Natural killer cell (primary cell): ENCODE measurements around the gene SPAG9. TPM values are rescaled to one million over a fixed set of nuclear protein-coding genes. Genes with fewer than 3 reads are reported as not detected.
"Not testable (repeated sequence)": the region's sequence is repeated elsewhere in the genome, so short reads cannot be mapped to it uniquely, and the experiment has no call there.

ENCODE experiments used
- ATAC-seq, 3 donors: fragments of 150-1000 bp in 2 of 3; fragments of 200-7000 bp in 1 of 3; cut with Tn5 transposase; 1 replicate in 1 of 3; 2 replicates in 2 of 3; pipeline ENCODE4 v1.10.0; 2021; ENCODE audit warnings: mild to moderate bottlenecking in 2 of 3, moderate library complexity in 2 of 3
- DNase-seq, 2 donors: peaks; one replicate each; pipeline versions ENCODE4 v3.0.0 to v3.0.0-alpha.2; 2013 to 2021; ENCODE audit warnings: mixed read lengths in 1 of 2
- H3K27ac ChIP-seq: one replicate; pipeline ENCODE4 v1.5.1; 2013; ENCODE audit warnings: mild to moderate bottlenecking, low read length
- H3K27me3 ChIP-seq: one replicate; pipeline ENCODE4 v1.6.1; 2013; ENCODE audit warnings: low read length; ENCODE audit not compliant: control insufficient read depth, insufficient read depth
- H3K36me3 ChIP-seq: one replicate; pipeline ENCODE4 v1.6.1; 2013; ENCODE audit warnings: low read length; ENCODE audit not compliant: control insufficient read depth, insufficient read depth
- H3K4me1 ChIP-seq: one replicate; pipeline ENCODE4 v1.6.1; 2013; ENCODE audit warnings: low read length; ENCODE audit not compliant: control insufficient read depth, insufficient read depth
- H3K4me3 ChIP-seq: one replicate; pipeline ENCODE4 v1.5.1; 2013; ENCODE audit warnings: low read length
- H3K9me3 ChIP-seq: one replicate; pipeline ENCODE4 v1.6.1; 2013; ENCODE audit warnings: low read length; ENCODE audit not compliant: control insufficient read depth, insufficient read depth
- H3K27ac Mint-ChIP-seq, 2 donors: one replicate each; pipeline ENCODE4 v1.8.0; 2022; ENCODE audit warnings: mild to moderate bottlenecking in 2 of 2, mixed read lengths in 2 of 2, moderate library complexity in 1 of 2
- H3K27me3 Mint-ChIP-seq, 2 donors: one replicate each; pipeline ENCODE4 v1.8.0; 2022; ENCODE audit warnings: low read depth in 2 of 2, mixed read lengths in 2 of 2
- H3K36me3 Mint-ChIP-seq: one replicate; pipeline ENCODE4 v1.8.0; 2022; ENCODE audit warnings: mixed read lengths
- H3K4me1 Mint-ChIP-seq, 2 donors: one replicate each; pipeline ENCODE4 v1.8.0; 2022; ENCODE audit warnings: mixed read lengths in 2 of 2
- H3K4me3 Mint-ChIP-seq: one replicate; pipeline ENCODE4 v1.8.0; 2022; ENCODE audit warnings: mild to moderate bottlenecking, moderate library complexity, mixed read lengths
- H3K9me3 Mint-ChIP-seq, 2 donors: one replicate each; pipeline ENCODE4 v1.8.0; 2022; ENCODE audit warnings: mixed read lengths in 2 of 2
- WGBS: methylation state at CpG from one replicate; pipeline ENCODE4 v1.1.7; 2013; ENCODE audit warnings: missing lambda C conversion rate; ENCODE audit not compliant: insufficient coverage; 5-methylcytosine and 5-hydroxymethylcytosine counted together
- intact Hi-C: fragments of 100-400 bp; cut with micrococcal nuclease; formaldehyde crosslinking; loops from one replicate; pipeline ENCODE4 v1.14.2; 2022
- total RNA-seq, 4 donors: library from RNA; stranded (reverse); fragments of 120-200 nt in 1 of 4; gene quantifications; one replicate each; pipeline versions ENCODE4 v1.2.3 to v1.2.4, GENCODE V29; 2013 to 2022
- TF ChIP-seq, protein P1 (sequence below): fragments of 200-600 bp; IDR thresholded peaks from one replicate; pipeline ENCODE4 v1.8.0; 2022; ENCODE audit warnings: antibody characterized with exemption

SPAG9 gene
- total RNA-seq, 3 donors from 2014 or later (not counting 1 experiment from before 2014, with no cell fraction given), result 78.1 to 91.7 (median 90.3) TPM

GRCh38 chr17:51115179-51115578 is 5.5 kb downstream of the SPAG9 start:
- peaks cover 18% of the 10 kb centered on the region for H3K4me1 ChIP-seq

DNA sequence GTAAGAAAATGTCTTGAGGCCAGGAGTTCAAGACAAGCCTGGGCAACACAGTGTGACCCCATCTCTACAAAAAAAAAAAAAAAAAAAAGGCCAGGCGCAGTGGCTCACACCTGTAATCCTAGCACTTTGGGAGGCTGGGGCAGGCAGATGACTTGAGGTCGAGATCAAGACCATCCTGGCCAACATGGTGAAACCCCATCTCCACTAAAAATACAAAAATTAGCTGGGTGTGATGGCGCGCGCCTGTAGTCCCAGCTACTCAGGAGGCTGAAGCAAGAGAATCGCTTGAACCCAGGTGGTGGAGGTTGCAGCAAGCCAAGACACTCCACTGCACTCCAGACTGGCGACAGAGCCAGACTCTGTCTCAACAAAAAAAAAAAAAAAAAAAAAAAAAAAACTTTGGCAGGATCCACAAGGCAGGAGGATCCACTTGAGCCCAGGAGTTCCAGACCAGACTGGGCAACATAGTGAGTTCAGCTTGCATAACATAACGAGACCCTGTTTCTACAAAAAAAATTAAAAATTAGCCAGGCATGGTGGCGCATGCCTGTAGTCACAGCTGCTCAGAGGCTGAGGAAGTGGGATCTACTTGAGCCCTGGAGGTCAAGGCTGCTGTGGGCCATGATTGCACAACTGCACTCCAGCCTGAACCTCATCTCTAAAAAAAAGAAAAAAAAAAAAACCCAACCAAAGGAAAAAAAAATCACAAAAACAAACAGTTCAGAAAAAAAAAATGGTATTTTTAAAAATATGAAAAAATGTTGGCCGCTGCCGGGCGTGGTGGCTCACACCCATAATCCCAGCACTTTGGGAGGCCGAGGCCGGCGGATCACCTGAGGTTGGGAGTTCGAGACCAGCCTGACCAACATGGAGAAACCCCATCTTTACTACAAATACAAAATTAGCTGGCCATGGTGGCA is 8.1 kb downstream of the SPAG9 start:
- H3K27me3 Mint-ChIP-seq, H3K4me3 Mint-ChIP-seq, H3K4me1 ChIP-seq, H3K27me3 ChIP-seq, H3K9me3 Mint-ChIP-seq, H3K27ac Mint-ChIP-seq, H3K36me3 Mint-ChIP-seq, H3K36me3 ChIP-seq, H3K4me3 ChIP-seq, H3K27ac ChIP-seq, DNase-seq, H3K9me3 ChIP-seq: not testable (repeated sequence)
- intact Hi-C loops, result loop anchor here (10.0 kb wide), 1 partner anchor 78 kb away; no protein-coding TSS in a partner anchor
- peaks cover 13 to 14% of the 10 kb centered on the region in 2 donors for H3K4me1 Mint-ChIP-seq
- WGBS, result 89% methylated on average over 15 of the region's 16 CpGs
- ATAC-seq, result peak in 1 of 3 donors; percentile 32

More at GRCh38 chr17:51115179-51115578, 5.5 kb downstream of the SPAG9 start:
- H3K4me1 Mint-ChIP-seq, result peaks cover 32 to 36% of the 10 kb centered on the region in 2 donors
- Histone ChIP-seq H3K4me3 (no peak overlapping the region), H3K27ac (no peak overlapping the region), H3K36me3 (no peaks in the 10 kb centered on the region), H3K27me3 (no peaks in the 10 kb centered on the region), H3K9me3 (no peaks in the 10 kb centered on the region)
- ATAC-seq (no peak), DNase-seq (no peak)
- H3K27me3 Mint-ChIP-seq, result no peaks in the 10 kb centered on the region
- no peak overlapping the region for H3K4me3 Mint-ChIP-seq
- WGBS, result 96% methylated on average over 4 of the region's 4 CpGs
- TF ChIP-seq, protein P1, sequence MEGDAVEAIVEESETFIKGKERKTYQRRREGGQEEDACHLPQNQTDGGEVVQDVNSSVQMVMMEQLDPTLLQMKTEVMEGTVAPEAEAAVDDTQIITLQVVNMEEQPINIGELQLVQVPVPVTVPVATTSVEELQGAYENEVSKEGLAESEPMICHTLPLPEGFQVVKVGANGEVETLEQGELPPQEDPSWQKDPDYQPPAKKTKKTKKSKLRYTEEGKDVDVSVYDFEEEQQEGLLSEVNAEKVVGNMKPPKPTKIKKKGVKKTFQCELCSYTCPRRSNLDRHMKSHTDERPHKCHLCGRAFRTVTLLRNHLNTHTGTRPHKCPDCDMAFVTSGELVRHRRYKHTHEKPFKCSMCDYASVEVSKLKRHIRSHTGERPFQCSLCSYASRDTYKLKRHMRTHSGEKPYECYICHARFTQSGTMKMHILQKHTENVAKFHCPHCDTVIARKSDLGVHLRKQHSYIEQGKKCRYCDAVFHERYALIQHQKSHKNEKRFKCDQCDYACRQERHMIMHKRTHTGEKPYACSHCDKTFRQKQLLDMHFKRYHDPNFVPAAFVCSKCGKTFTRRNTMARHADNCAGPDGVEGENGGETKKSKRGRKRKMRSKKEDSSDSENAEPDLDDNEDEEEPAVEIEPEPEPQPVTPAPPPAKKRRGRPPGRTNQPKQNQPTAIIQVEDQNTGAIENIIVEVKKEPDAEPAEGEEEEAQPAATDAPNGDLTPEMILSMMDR, result no peak
- no peaks in the 10 kb centered on the region for H3K36me3 Mint-ChIP-seq
- H3K9me3 Mint-ChIP-seq, result no peaks in the 10 kb centered on the region
- H3K27ac Mint-ChIP-seq, result peak overlapping the region in 1 of 2 donors; percentile 9
- intact Hi-C loops, result loop anchor here (10.0 kb wide), 1 partner anchor 80 kb away; no protein-coding TSS in a partner anchor

DNA sequence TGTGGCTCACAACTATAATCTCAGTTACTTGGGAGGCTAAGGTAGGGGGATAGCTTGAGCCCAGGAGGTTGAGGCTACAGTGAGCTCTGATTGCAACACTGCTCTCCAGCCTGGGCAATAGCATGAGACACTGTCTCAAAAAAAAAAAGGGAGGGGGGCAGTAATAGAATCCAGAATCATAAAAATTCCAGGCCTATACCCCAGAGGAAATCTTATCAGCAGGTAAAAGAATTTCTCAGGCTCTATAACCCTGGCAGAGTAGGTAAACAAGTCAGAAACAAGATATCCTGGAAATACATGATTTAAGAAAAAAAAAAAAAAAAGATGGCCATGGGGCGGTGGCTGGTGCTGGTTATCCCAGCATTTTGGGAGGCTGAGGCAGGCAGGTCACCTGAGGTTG is 12.9 kb downstream of the SPAG9 start:
- H3K27ac ChIP-seq, result no peak overlapping the region
- ATAC-seq (no peak), DNase-seq (no peak)
- Mint-ChIP-seq H3K27me3 (no peaks in the 10 kb centered on the region), H3K9me3 (no peaks in the 10 kb centered on the region), H3K27ac (no peak overlapping the region), H3K4me3 (no peak overlapping the region), H3K4me1 (peaks cover 14 to 26% of the 10 kb centered on the region in 2 donors), H3K36me3 (no peaks in the 10 kb centered on the region)
- TF ChIP-seq, protein P1, result no peak
- H3K9me3 ChIP-seq, result no peaks in the 10 kb centered on the region
- H3K27me3 ChIP-seq, result no peaks in the 10 kb centered on the region
- intact Hi-C loops, result no loop called here
- no peak overlapping the region for H3K4me3 ChIP-seq
- no peaks in the 10 kb centered on the region for H3K36me3 ChIP-seq
- 100% methylated on average over 1 of the region's 1 CpG for WGBS
- H3K4me1 ChIP-seq, result peaks cover 5% of the 10 kb centered on the region

GRCh38 chr17:51103451-51103850 is 17.2 kb downstream of the SPAG9 start:
- TF ChIP-seq, protein P1, result no peak
- no peak overlapping the region for H3K4me3 Mint-ChIP-seq
- DNase-seq (no peak), ATAC-seq (no peak)
- Histone ChIP-seq H3K27me3 (no peaks in the 10 kb centered on the region), H3K27ac (no peak overlapping the region), H3K36me3 (no peaks in the 10 kb centered on the region), H3K4me1 (no peaks in the 10 kb centered on the region), H3K9me3 (no peaks in the 10 kb centered on the region), H3K4me3 (no peak overlapping the region)
- no peaks in the 10 kb centered on the region for H3K9me3 Mint-ChIP-seq
- peaks cover 14 to 26% of the 10 kb centered on the region in 2 donors for H3K4me1 Mint-ChIP-seq
- peak overlapping the region in 1 of 2 donors; percentile 44 for H3K27ac Mint-ChIP-seq
- no peaks in the 10 kb centered on the region for H3K27me3 Mint-ChIP-seq
- no peaks in the 10 kb centered on the region for H3K36me3 Mint-ChIP-seq
- intact Hi-C loops, result no loop called here
- 100% methylated on average over 2 of the region's 2 CpGs for WGBS
